ENCODE data around the gene SAT2. TPM values are rescaled to one million over a fixed set of nuclear protein-coding genes. Genes with fewer than 3 reads are reported as not detected.

SAT2 gene
- 10 to 100 TPM; 36.2 to 37.9 TPM for total RNA-seq

GRCh38 chr17:7627250-7628121 is at the start of gene SAT2:
Gene SAT2 (minus strand): TSS chr17:7627821. CDS start chr17:7627635, 186 bp downstream.
- ChIA-PET POLR2A (interaction anchor here (0.7 to 4.5 kb wide), 9 partner anchors 10 to 492 kb away, joined by 3 to 63 read pairs (median 3); partner anchors contain the start of genes ACAP1, FXR2, MPDU1 and TP53), CTCF (interaction anchor here (0.6 to 2.4 kb wide), 8 partner anchors 8 to 449 kb away, joined by 3 to 25 read pairs (median 5); partner anchors contain the start of genes FXR2, MPDU1, TP53 and WRAP53)
- DNase-seq = peak; percentile 88
- Mint-ChIP-seq H3K27ac (peak within 1 kb of the TSS; percentile 47), H3K9me3 (no peaks in the 10 kb centered on the region), H3K4me3 (peak within 1 kb of the TSS; percentile 92), H3K36me3 (ENCODE audit: low read depth) (peaks cover 3% of the 10 kb centered on the region), H3K4me1 (peaks cover 16% of the 10 kb centered on the region), H3K27me3 (no peaks in the 10 kb centered on the region)

GRCh38 chr17:7676533-7676932 is 48.9 kb upstream of the SAT2 start:
- POLR2A ChIA-PET = interaction anchor here (8.7 kb wide), 1 partner anchor 9 kb away, joined by 72 read pairs; the partner anchor contains the start of genes TP53 and WRAP53
- Mint-ChIP-seq H3K36me3 (ENCODE audit: low read depth) (peaks cover 49% of the 10 kb centered on the region), H3K27me3 (no peaks in the 10 kb centered on the region), H3K4me3 (no peak overlapping the region), H3K27ac (no peak overlapping the region), H3K4me1 (peaks cover 3% of the 10 kb centered on the region), H3K9me3 (peaks cover 12% of the 10 kb centered on the region)
- CTCF ChIA-PET = interaction anchor here (1.8 kb wide), 1 partner anchor 11 kb away, joined by 10 read pairs; the partner anchor contains the start of genes TP53 and WRAP53
- DNase-seq = no peak

GRCh38 chr17:7674934-7675333 is 47.3 kb upstream of the SAT2 start:
- ChIA-PET POLR2A (interaction anchor here (8.7 kb wide), 1 partner anchor 11 kb away, joined by 72 read pairs; the partner anchor contains the start of genes TP53 and WRAP53), CTCF (interaction anchor here (1.0 kb wide), 1 partner anchor 11 kb away, joined by 3 read pairs; no protein-coding TSS in a partner anchor)
- peaks cover 59% of the 10 kb centered on the region for H3K36me3 Mint-ChIP-seq (ENCODE audit: low read depth)

GRCh38 chr17:7673239-7673638 is 45.6 kb upstream of the SAT2 start:
- peaks cover 65% of the 10 kb centered on the region for H3K36me3 Mint-ChIP-seq (ENCODE audit: low read depth)
- H3K4me1 Mint-ChIP-seq = peaks cover 3% of the 10 kb centered on the region
- ChIA-PET CTCF (interaction anchor here (0.7 to 3.0 kb wide), 11 partner anchors 14 to 112 kb away, joined by 3 to 19 read pairs (median 3); partner anchors contain the start of genes FXR2, SAT2, TP53 and WRAP53), POLR2A (interaction anchor here (1.1 to 8.7 kb wide), 2 partner anchors 13 to 98 kb away, joined by 3 to 72 read pairs; partner anchors contain the start of genes TP53 and WRAP53)
- no peak overlapping the region for H3K4me3 Mint-ChIP-seq
- H3K27me3 Mint-ChIP-seq = no peaks in the 10 kb centered on the region
- no peak overlapping the region for H3K27ac Mint-ChIP-seq
- peak; percentile 51 for DNase-seq
- peaks cover 12% of the 10 kb centered on the region for H3K9me3 Mint-ChIP-seq

More at GRCh38 chr17:7674934-7675333, 47.3 kb upstream of the SAT2 start:
- Mint-ChIP-seq H3K4me3 (no peak overlapping the region), H3K9me3 (peaks cover 12% of the 10 kb centered on the region), H3K4me1 (peaks cover 3% of the 10 kb centered on the region), H3K27ac (no peak overlapping the region), H3K27me3 (no peaks in the 10 kb centered on the region)
- DNase-seq = no peak

- ChIA-PET CTCF (no interaction called here), POLR2A (no interaction called here)
- DNase-seq = no peak
- H3K4me1 Mint-ChIP-seq = no peaks in the 10 kb centered on the region
- no peak overlapping the region for H3K27ac Mint-ChIP-seq
- peaks cover 5% of the 10 kb centered on the region for H3K9me3 Mint-ChIP-seq
- peaks cover 41% of the 10 kb centered on the region for H3K36me3 Mint-ChIP-seq (ENCODE audit: low read depth)
- H3K4me3 Mint-ChIP-seq = no peak overlapping the region
- no peaks in the 10 kb centered on the region for H3K27me3 Mint-ChIP-seq
These were observed 40.9 kb upstream of the SAT2 start for GRCh38 chr17:7668482-7668881.

- no peak overlapping the region for H3K4me3 Mint-ChIP-seq
- no peaks in the 10 kb centered on the region for H3K27me3 Mint-ChIP-seq
- CTCF ChIA-PET = no interaction called here
- no peaks in the 10 kb centered on the region for H3K4me1 Mint-ChIP-seq
- DNase-seq = no peak
- no peaks in the 10 kb centered on the region for H3K9me3 Mint-ChIP-seq
- POLR2A ChIA-PET = interaction anchor here (0.7 to 1.8 kb wide), 3 partner anchors 9 to 18 kb away, joined by 3 to 6 read pairs (median 3); no protein-coding TSS in a partner anchor
- peaks cover 35% of the 10 kb centered on the region for H3K36me3 Mint-ChIP-seq (ENCODE audit: low read depth)
- H3K27ac Mint-ChIP-seq = no peak overlapping the region
These were observed 40.2 kb upstream of the SAT2 start for GRCh38 chr17:7667656-7668406.

GRCh38 chr17:7656958-7657609 is 29.5 kb upstream of the SAT2 start:
- no peak overlapping the region for H3K4me3 Mint-ChIP-seq
- no peaks in the 10 kb centered on the region for H3K4me1 Mint-ChIP-seq
- DNase-seq = no peak
- CTCF ChIA-PET = no interaction called here
- no peaks in the 10 kb centered on the region for H3K9me3 Mint-ChIP-seq
- POLR2A ChIA-PET = interaction anchor here (1.9 kb wide), 1 partner anchor 30 kb away, joined by 7 read pairs; the partner anchor contains the start of gene TP53
- H3K27ac Mint-ChIP-seq = no peak overlapping the region
- no peaks in the 10 kb centered on the region for H3K36me3 Mint-ChIP-seq (ENCODE audit: low read depth)
- peaks cover 25% of the 10 kb centered on the region for H3K27me3 Mint-ChIP-seq

- H3K9me3 Mint-ChIP-seq = no peaks in the 10 kb centered on the region
- H3K4me3 Mint-ChIP-seq = no peak overlapping the region
- H3K27me3 Mint-ChIP-seq = peaks cover 35% of the 10 kb centered on the region
- H3K27ac Mint-ChIP-seq = no peak overlapping the region
- no peak for DNase-seq
- ChIA-PET CTCF (interaction anchor here (1.3 kb wide), 1 partner anchor 18 kb away, joined by 3 read pairs; no protein-coding TSS in a partner anchor), POLR2A (interaction anchor here (1.9 kb wide), 1 partner anchor 31 kb away, joined by 7 read pairs; the partner anchor contains the start of gene TP53)
- peaks cover 7% of the 10 kb centered on the region for H3K4me1 Mint-ChIP-seq
- H3K36me3 Mint-ChIP-seq (ENCODE audit: low read depth) = no peaks in the 10 kb centered on the region
These were observed 27.9 kb upstream of the SAT2 start for GRCh38 chr17:7655541-7655840.

GRCh38 chr17:7654832-7655540 is 27.4 kb upstream of the SAT2 start:
- no peaks in the 10 kb centered on the region for H3K9me3 Mint-ChIP-seq
- POLR2A ChIA-PET = interaction anchor here (1.9 kb wide), 1 partner anchor 32 kb away, joined by 7 read pairs; the partner anchor contains the start of gene TP53
- no peak for DNase-seq
- CTCF ChIA-PET = interaction anchor here (1.3 kb wide), 1 partner anchor 18 kb away, joined by 3 read pairs; no protein-coding TSS in a partner anchor
- no peak overlapping the region for H3K4me3 Mint-ChIP-seq
- H3K36me3 Mint-ChIP-seq (ENCODE audit: low read depth) = no peaks in the 10 kb centered on the region
- H3K4me1 Mint-ChIP-seq = peaks cover 12% of the 10 kb centered on the region
- H3K27me3 Mint-ChIP-seq = peaks cover 40% of the 10 kb centered on the region
- H3K27ac Mint-ChIP-seq = no peak overlapping the region

- Mint-ChIP-seq H3K4me3 (no peak overlapping the region), H3K4me1 (peaks cover 15% of the 10 kb centered on the region), H3K27me3 (peaks cover 51% of the 10 kb centered on the region), H3K9me3 (no peaks in the 10 kb centered on the region), H3K27ac (no peak overlapping the region), H3K36me3 (ENCODE audit: low read depth) (no peaks in the 10 kb centered on the region)
- CTCF ChIA-PET = interaction anchor here (1.2 kb wide), 1 partner anchor 20 kb away, joined by 3 read pairs; no protein-coding TSS in a partner anchor
- no peak for DNase-seq
- POLR2A ChIA-PET = interaction anchor here (1.3 to 2.6 kb wide), 2 partner anchors 34 kb away, joined by 4 to 26 read pairs; partner anchors contain the start of genes TP53 and WRAP53
These were observed 25.1 kb upstream of the SAT2 start for GRCh38 chr17:7652388-7653356.
